Measurements from ENCODE around the gene NEUROG3. TPM values are rescaled to one million over a fixed set of nuclear protein-coding genes. Genes with fewer than 3 reads are reported as not detected.

Gene NEUROG3
- total RNA-seq, 1 donor from 2014 or later = 0.38 TPM

GRCh38 chr10:69568472-69569395 is 4.5 kb downstream of the NEUROG3 start:
- ChIA-PET CTCF (no interaction called here), POLR2A (no interaction called here)
- DNase-seq (no peak), ATAC-seq (ENCODE audit: low read depth) (no peak)
- H3K36me3 Mint-ChIP-seq (ENCODE audit: low read depth) = no peaks in the 10 kb centered on the region
- peaks cover 69% of the 10 kb centered on the region for H3K27me3 Mint-ChIP-seq
- intact Hi-C loops (cut with micrococcal nuclease) = no loop called here
- H3K4me1 Mint-ChIP-seq = peaks cover 17% of the 10 kb centered on the region
- TF ChIP-seq, protein P1, sequence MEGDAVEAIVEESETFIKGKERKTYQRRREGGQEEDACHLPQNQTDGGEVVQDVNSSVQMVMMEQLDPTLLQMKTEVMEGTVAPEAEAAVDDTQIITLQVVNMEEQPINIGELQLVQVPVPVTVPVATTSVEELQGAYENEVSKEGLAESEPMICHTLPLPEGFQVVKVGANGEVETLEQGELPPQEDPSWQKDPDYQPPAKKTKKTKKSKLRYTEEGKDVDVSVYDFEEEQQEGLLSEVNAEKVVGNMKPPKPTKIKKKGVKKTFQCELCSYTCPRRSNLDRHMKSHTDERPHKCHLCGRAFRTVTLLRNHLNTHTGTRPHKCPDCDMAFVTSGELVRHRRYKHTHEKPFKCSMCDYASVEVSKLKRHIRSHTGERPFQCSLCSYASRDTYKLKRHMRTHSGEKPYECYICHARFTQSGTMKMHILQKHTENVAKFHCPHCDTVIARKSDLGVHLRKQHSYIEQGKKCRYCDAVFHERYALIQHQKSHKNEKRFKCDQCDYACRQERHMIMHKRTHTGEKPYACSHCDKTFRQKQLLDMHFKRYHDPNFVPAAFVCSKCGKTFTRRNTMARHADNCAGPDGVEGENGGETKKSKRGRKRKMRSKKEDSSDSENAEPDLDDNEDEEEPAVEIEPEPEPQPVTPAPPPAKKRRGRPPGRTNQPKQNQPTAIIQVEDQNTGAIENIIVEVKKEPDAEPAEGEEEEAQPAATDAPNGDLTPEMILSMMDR (IDR thresholded peaks at IDR 0.05) = no peak
- no peak overlapping the region for H3K4me3 Mint-ChIP-seq
- no peaks in the 10 kb centered on the region for H3K9me3 Mint-ChIP-seq
- no peak overlapping the region for H3K27ac Mint-ChIP-seq

DNA sequence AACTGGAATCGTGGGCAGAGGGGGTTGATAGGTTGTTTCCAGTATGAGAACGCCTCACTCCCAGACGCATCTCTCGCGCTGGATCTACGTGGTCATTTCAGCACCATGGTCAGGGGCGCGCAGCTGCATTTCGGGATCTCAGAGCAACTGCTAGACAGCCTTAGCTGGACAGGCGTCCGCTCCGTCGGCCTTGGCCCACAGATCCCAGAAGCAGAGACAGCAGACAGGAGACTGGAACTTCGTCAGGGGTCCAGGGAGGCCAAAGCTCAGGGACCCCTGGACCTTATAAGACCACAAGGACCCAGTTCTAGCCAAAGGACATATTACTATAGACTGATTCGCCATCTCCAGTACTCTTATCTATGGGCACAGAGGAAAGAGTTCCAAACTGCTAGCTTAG is 5.3 kb downstream of the NEUROG3 start:
- ATAC-seq (ENCODE audit: low read depth) = no peak

GRCh38 chr10:69562731-69563254 is 10.4 kb downstream of the NEUROG3 start:
- no peaks in the 10 kb centered on the region for H3K4me1 Mint-ChIP-seq
- H3K27me3 Mint-ChIP-seq = peaks cover 38% of the 10 kb centered on the region
- H3K27ac Mint-ChIP-seq = no peak overlapping the region
- H3K4me3 Mint-ChIP-seq = no peak overlapping the region
- no peak for ATAC-seq (ENCODE audit: low read depth)
- DNase-seq = no peak
- ChIA-PET POLR2A (no interaction called here), CTCF (no interaction called here)
- no peaks in the 10 kb centered on the region for H3K36me3 Mint-ChIP-seq (ENCODE audit: low read depth)
- TF ChIP-seq, protein P1 (IDR thresholded peaks at IDR 0.05) = no peak
- H3K9me3 Mint-ChIP-seq = no peaks in the 10 kb centered on the region
- intact Hi-C loops (cut with micrococcal nuclease) = no loop called here

More for the DNA sequence above, 5.3 kb downstream of the NEUROG3 start:
- TF ChIP-seq, protein P1 (IDR thresholded peaks at IDR 0.05) = no peak
- Mint-ChIP-seq H3K4me3 (no peak overlapping the region), H3K36me3 (ENCODE audit: low read depth) (no peaks in the 10 kb centered on the region), H3K27me3 (peaks cover 70% of the 10 kb centered on the region), H3K4me1 (peaks cover 11% of the 10 kb centered on the region), H3K9me3 (no peaks in the 10 kb centered on the region), H3K27ac (no peak overlapping the region)
- ChIA-PET CTCF (no interaction called here), POLR2A (no interaction called here)
- intact Hi-C loops (cut with micrococcal nuclease) = no loop called here
- DNase-seq = no peak

GRCh38 chr10:69559525-69559924 is 13.7 kb downstream of the NEUROG3 start:
- Mint-ChIP-seq H3K36me3 (ENCODE audit: low read depth) (no peaks in the 10 kb centered on the region), H3K9me3 (no peaks in the 10 kb centered on the region), H3K27ac (no peak overlapping the region), H3K4me3 (no peak overlapping the region), H3K27me3 (peaks cover 22% of the 10 kb centered on the region), H3K4me1 (no peaks in the 10 kb centered on the region)
- TF ChIP-seq, protein P1 (IDR thresholded peaks at IDR 0.05) = no peak
- intact Hi-C loops (cut with micrococcal nuclease) = no loop called here
- ChIA-PET CTCF (no interaction called here), POLR2A (no interaction called here)
- ATAC-seq (ENCODE audit: low read depth) = no peak
- no peak for DNase-seq

DNA sequence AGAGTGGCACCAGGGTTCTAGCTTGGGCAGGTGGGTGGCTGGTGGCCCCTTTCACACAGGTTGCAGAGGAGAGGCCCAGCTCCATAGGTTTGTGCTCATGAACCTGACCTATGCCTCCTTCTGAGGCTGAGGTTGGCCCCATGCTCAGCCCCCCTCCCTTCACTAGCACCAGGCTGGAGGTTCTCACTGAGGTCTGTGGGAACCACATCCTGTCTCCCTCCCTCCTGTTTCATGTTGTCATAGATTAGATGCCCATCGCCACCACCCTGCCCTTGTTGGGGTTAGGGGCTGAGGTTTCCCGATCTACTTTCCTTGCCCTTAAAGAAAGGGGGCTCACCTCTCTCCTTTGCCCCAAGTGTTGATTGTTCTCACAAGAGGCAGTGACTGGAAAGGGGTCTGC is 14.7 kb downstream of the NEUROG3 start:
- CTCF ChIA-PET = no interaction called here
- intact Hi-C loops (cut with micrococcal nuclease) = no loop called here
- H3K4me3 Mint-ChIP-seq = no peak overlapping the region

More for the DNA sequence above, 14.7 kb downstream of the NEUROG3 start:
- TF ChIP-seq, protein P1 (IDR thresholded peaks at IDR 0.05) = no peak
- POLR2A ChIA-PET = no interaction called here
- no peaks in the 10 kb centered on the region for H3K9me3 Mint-ChIP-seq
- H3K36me3 Mint-ChIP-seq (ENCODE audit: low read depth) = no peaks in the 10 kb centered on the region
- peaks cover 16% of the 10 kb centered on the region for H3K27me3 Mint-ChIP-seq
- no peak overlapping the region for H3K27ac Mint-ChIP-seq
- ATAC-seq (ENCODE audit: low read depth) (no peak), DNase-seq (no peak)
- no peaks in the 10 kb centered on the region for H3K4me1 Mint-ChIP-seq

Measured in activated B cell treated with CpG ODN at 0.5 μM for 24 hours (primary cell).